Measurements from ENCODE around the gene METTL9. TPM values are rescaled to one million over a fixed set of nuclear protein-coding genes. Genes with fewer than 3 reads are reported as not detected.

METTL9 gene
- total and polyA plus RNA-seq, 9 of the 15 experiments (the other 6 are each of a cell fraction or from before 2014, with no cell fraction given) = 12.2 to 107 (median 79.1) TPM

GRCh38 chr16:21599122-21600030 lies at the start of gene METTL9 (continued):
- TF ChIP-seq, protein P1, sequence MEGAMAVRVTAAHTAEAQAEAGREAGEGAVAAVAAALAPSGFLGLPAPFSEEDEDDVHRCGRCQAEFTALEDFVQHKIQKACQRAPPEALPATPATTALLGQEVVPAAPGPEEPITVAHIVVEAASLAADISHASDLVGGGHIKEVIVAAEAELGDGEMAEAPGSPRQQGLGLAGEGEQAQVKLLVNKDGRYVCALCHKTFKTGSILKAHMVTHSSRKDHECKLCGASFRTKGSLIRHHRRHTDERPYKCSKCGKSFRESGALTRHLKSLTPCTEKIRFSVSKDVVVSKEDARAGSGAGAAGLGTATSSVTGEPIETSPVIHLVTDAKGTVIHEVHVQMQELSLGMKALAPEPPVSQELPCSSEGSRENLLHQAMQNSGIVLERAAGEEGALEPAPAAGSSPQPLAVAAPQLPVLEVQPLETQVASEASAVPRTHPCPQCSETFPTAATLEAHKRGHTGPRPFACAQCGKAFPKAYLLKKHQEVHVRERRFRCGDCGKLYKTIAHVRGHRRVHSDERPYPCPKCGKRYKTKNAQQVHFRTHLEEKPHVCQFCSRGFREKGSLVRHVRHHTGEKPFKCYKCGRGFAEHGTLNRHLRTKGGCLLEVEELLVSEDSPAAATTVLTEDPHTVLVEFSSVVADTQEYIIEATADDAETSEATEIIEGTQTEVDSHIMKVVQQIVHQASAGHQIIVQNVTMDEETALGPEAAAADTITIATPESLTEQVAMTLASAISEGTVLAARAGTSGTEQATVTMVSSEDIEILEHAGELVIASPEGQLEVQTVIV (CRISPR knock-in tag; IDR thresholded peaks at IDR 0.05; ENCODE audit: borderline replicate concordance) = no peak
- TF ChIP-seq ZKSCAN8 (CRISPR knock-in tag; IDR thresholded peaks at IDR 0.05) (no peak), HNRNPK (IDR thresholded peaks at IDR 0.05; ENCODE audit: low read depth, low read length, poor library complexity, severe bottlenecking) (no peak), ZNF778 (CRISPR knock-in tag; IDR thresholded peaks at IDR 0.05) (no peak), ATF2 (CRISPR knock-in tag; IDR thresholded peaks at IDR 0.05) (no peak), ZFP30 (CRISPR knock-in tag; IDR thresholded peaks at IDR 0.05; ENCODE audit: borderline replicate concordance) (no peak), HMBOX1 (IDR thresholded peaks at IDR 0.05) (no peak; the same call in 1 of the 2 replicates), ZNF354B (CRISPR knock-in tag; IDR thresholded peaks at IDR 0.05) (no peak), BMI1 (IDR thresholded peaks at IDR 0.05; ENCODE audit: low read length) (no peak)
- TF ChIP-seq, protein P2, sequence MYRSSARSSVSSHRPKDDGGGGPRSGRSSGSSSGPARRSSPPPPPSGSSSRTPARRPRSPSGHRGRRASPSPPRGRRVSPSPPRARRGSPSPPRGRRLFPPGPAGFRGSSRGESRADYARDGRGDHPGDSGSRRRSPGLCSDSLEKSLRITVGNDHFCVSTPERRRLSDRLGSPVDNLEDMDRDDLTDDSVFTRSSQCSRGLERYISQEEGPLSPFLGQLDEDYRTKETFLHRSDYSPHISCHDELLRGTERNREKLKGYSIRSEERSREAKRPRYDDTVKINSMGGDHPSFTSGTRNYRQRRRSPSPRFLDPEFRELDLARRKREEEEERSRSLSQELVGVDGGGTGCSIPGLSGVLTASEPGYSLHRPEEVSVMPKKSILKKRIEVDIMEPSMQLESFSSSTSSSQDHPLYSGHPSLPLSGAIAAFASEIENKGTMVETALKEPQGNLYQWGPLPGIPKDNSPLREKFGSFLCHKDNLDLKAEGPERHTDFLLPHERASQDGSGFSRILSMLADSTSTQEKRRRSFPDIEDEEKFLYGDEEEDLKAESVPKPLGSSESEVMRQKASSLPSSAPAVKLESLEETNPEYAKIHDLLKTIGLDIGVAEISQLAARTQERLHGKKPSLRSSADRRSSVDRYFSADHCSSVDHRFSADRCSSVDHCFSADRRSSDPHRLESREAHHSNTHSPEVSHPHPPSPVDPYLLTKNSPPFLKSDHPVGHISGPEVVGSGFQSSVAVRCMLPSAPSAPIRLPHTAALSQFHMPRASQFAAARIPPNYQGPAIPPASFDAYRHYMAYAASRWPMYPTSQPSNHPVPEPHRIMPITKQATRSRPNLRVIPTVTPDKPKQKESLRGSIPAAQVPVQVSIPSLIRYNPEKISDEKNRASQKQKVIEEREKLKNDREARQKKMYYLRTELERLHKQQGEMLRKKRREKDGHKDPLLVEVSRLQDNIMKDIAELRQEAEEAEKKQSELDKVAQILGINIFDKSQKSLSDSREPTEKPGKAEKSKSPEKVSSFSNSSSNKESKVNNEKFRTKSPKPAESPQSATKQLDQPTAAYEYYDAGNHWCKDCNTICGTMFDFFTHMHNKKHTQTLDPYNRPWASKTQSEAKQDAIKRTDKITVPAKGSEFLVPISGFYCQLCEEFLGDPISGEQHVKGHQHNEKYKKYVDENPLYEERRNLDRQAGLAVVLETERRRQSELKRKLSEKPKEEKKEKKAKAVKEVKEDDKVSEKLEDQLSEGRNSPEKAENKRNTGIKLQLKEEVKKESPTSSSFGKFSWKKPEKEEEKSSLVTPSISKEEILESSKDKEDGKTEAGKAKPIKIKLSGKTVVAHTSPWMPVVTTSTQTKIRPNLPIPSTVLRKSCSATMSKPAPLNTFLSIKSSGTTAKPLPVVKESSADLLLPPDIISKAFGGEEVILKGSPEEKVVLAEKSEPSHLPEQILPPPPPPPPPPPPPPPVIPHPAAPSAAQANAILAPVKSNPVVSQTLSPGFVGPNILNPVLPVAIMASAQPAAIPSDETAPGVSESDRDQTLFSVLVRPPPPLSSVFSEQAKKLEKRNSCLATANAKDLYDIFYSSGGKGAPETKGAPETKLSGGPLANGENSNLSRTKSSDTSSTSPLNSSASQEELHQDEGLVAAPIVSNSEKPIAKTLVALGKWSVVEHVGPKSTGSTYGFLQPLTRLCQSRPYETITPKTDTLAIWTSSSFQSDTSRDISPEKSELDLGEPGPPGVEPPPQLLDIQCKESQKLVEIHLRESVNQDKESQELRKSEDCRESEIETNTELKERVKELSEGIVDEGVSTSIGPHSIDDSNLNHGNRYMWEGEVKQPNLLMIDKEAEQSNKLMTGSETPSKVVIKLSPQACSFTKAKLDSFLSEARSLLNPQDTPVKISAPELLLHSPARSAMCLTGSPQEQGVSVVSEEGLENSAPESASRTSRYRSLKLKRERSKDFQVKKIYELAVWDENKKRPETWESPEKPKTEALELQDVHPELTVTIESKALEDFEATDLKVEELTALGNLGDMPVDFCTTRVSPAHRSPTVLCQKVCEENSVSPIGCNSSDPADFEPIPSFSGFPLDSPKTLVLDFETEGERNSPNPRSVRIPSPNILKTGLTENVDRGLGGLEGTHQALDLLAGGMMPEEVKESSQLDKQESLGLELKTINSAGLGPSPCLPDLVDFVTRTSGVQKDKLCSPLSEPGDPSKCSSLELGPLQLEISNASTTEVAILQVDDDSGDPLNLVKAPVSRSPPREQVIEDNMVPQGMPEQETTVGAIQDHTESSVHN (IDR thresholded peaks at IDR 0.05; ENCODE audit: borderline replicate concordance in 1 of 2, low read depth in 1 of 2) = no peak
- TF ChIP-seq, protein P3, sequence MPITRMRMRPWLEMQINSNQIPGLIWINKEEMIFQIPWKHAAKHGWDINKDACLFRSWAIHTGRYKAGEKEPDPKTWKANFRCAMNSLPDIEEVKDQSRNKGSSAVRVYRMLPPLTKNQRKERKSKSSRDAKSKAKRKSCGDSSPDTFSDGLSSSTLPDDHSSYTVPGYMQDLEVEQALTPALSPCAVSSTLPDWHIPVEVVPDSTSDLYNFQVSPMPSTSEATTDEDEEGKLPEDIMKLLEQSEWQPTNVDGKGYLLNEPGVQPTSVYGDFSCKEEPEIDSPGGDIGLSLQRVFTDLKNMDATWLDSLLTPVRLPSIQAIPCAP (CRISPR knock-in tag; IDR thresholded peaks at IDR 0.05; ENCODE audit: borderline replicate concordance) = no peak

All from K562 (cell line).